HepG2 (cell line): ENCODE data around the gene GASK1A. TPM values are rescaled to one million over a fixed set of nuclear protein-coding genes. Genes with fewer than 3 reads are reported as not detected.

ENCODE experiments used
- ATAC-seq: fragments of 200-7000 bp; cut with Tn5 transposase; 3 replicates; pipeline ENCODE4 v1.9.1; 2020; ENCODE audit warnings: mild to moderate bottlenecking, moderate library complexity
- BruUV-seq: library from RNA; stranded (reverse); fragments of 400-500 nt; replicated peaks from 2 replicates; lab custom pipeline; 2021; lab: Mats Ljungman, UMichigan
- CTCF ChIA-PET: fragments of 300-600 bp; formaldehyde crosslinking; extraction: SDS; loops from one replicate; lab custom pipeline; 2021; ENCODE audit warnings: low total read pairs, inconsistent platforms, low intra/inter-chr PET ratio; lab: Yijun Ruan, JAX
- POLR2A ChIA-PET: fragments of 350-600 bp; sonication (Branson Sonifier 250); formaldehyde crosslinking; loops from one replicate; lab custom pipeline; 2020; ENCODE audit warnings: antibody characterized with exemption, inconsistent platforms; lab: Yijun Ruan, JAX
- DNase-seq: peaks from one replicate; pipeline ENCODE4 v3.0.0-alpha.2; 2015; ENCODE audit warnings: low spot score
- FAIRE-seq: peaks from 3 replicates; lab custom pipeline; 2011; peaks lifted over from hg19 to GRCh38; lab: Jason Lieb, UNC
- H2AFZ ChIP-seq: one replicate; pipeline ENCODE4 v1.6.1; 2011; ENCODE audit warnings: low read length, inconsistent platforms
- H3K27ac ChIP-seq: fragments of 300-600 bp; 3 replicates; pipeline ENCODE4 v1.8.0; 2011; ENCODE audit warnings: mixed run types, mild to moderate bottlenecking, mixed read lengths, low read length, inconsistent platforms; ENCODE audit not compliant: insufficient read depth; ENCODE audit errors: extremely low read length
- H3K27me3 ChIP-seq, 2 experiments: fragments of 200-600 bp in 1 of 2; 2 replicates in 1 of 2; 3 replicates in 1 of 2; pipeline versions ENCODE4 v1.6.0 to v1.8.0; 2011; ENCODE audit warnings: low read length in 2 of 2, mild to moderate bottlenecking in 2 of 2, moderate library complexity in 2 of 2, inconsistent platforms in 1 of 2; ENCODE audit not compliant: insufficient read depth in 2 of 2, control insufficient read depth in 1 of 2
- H3K36me3 ChIP-seq, 2 experiments: fragments of 200-600 bp in 1 of 2; replicated peaks in 1 of 2; 2 replicates in 1 of 2; 3 replicates in 1 of 2; pipeline versions ENCODE4 v1.5.1 to v1.8.0; 2011; ENCODE audit warnings: low read length in 2 of 2, inconsistent platforms in 1 of 2; ENCODE audit not compliant: insufficient read depth in 2 of 2, control insufficient read depth in 1 of 2
- H3K4me1 ChIP-seq: 2 replicates; pipeline ENCODE4 v1.5.1; 2012; ENCODE audit warnings: low read length, inconsistent platforms; ENCODE audit not compliant: insufficient read depth
- H3K4me2 ChIP-seq: 2 replicates; pipeline ENCODE4 v1.6.0; 2011; ENCODE audit warnings: low read depth, low read length, inconsistent platforms
- H3K4me3 ChIP-seq, 3 experiments: fragments of 200-600 bp in 1 of 3; sonication (generic), shearing (Covaris generic) in 1 of 3; replicated peaks in 1 of 3; 2 replicates each; pipeline ENCODE4 v1.5.1; 2011 to 2016; ENCODE audit warnings: low read length in 3 of 3, inconsistent platforms in 2 of 3, low read depth in 2 of 3, mild to moderate bottlenecking in 2 of 3, control low read depth in 1 of 3, mixed read lengths in 1 of 3; ENCODE audit not compliant: insufficient read depth in 1 of 3
- H3K79me2 ChIP-seq: one replicate; pipeline ENCODE4 v1.6.1; 2011; ENCODE audit warnings: low read length, inconsistent platforms; ENCODE audit not compliant: insufficient read depth
- H3K9ac ChIP-seq: 2 replicates; pipeline ENCODE4 v1.6.0; 2011; ENCODE audit warnings: mild to moderate bottlenecking, low read depth, low read length, inconsistent platforms; ENCODE audit not compliant: insufficient read depth
- H3K9me3 ChIP-seq: 2 replicates; pipeline ENCODE4 v1.5.1; 2012; ENCODE audit warnings: mild to moderate bottlenecking, low read length
- H4K20me1 ChIP-seq: 2 replicates; pipeline ENCODE4 v1.6.0; 2011; ENCODE audit warnings: inconsistent platforms, mild to moderate bottlenecking, low read length, moderate library complexity; ENCODE audit not compliant: insufficient read depth
- ATF5 ChIP-seq: sonication (generic); formaldehyde crosslinking; IDR thresholded peaks from 2 replicates; pipeline ENCODE4 v1.4.0; 2020; ENCODE audit warnings: mild to moderate bottlenecking, low read depth, missing genetic modification reagents
- ELF3 ChIP-seq: IDR thresholded peaks from 2 replicates; pipeline ENCODE4 v1.6.1; 2016; ENCODE audit warnings: missing genetic modification reagents, missing compliant biosample characterization
- FOXK1 ChIP-seq: sonication (generic); formaldehyde crosslinking; IDR thresholded peaks from 2 replicates; pipeline ENCODE4 v1.4.0; 2020; ENCODE audit warnings: low read depth, missing genetic modification reagents, borderline replicate concordance
- IRF2 ChIP-seq: IDR thresholded peaks from 2 replicates; pipeline ENCODE4 v1.6.1; 2018; ENCODE audit warnings: missing genetic modification reagents, missing compliant biosample characterization
- NFAT5 ChIP-seq: sonication (generic); formaldehyde crosslinking; IDR thresholded peaks from 2 replicates; pipeline ENCODE4 v1.4.0; 2020; ENCODE audit warnings: missing genetic modification reagents
- NRL ChIP-seq: sonication (generic); formaldehyde crosslinking; IDR thresholded peaks from 2 replicates; pipeline ENCODE4 v1.5.0; 2020; ENCODE audit warnings: missing genetic modification reagents, mild to moderate bottlenecking, moderate library complexity, borderline replicate concordance
- SMARCE1 ChIP-seq: fragments of 450-650 bp; IDR thresholded peaks from 2 replicates; pipeline ENCODE4 v1.6.1; 2017; ENCODE audit warnings: borderline replicate concordance
- ZBTB14 ChIP-seq: sonication (generic); formaldehyde crosslinking; IDR thresholded peaks from 2 replicates; pipeline ENCODE4 v1.4.0; 2020; ENCODE audit warnings: missing genetic modification reagents
- ZKSCAN5 ChIP-seq: sonication (generic); formaldehyde crosslinking; IDR thresholded peaks from 2 replicates; pipeline ENCODE4 v1.5.1; 2020; ENCODE audit warnings: mild to moderate bottlenecking, missing genetic modification reagents
- ZSCAN5A ChIP-seq: sonication (generic); formaldehyde crosslinking; IDR thresholded peaks from 2 replicates; pipeline ENCODE4 v1.8.0; 2022; ENCODE audit warnings: mild to moderate bottlenecking, missing genetic modification reagents, borderline replicate concordance
- WGBS: methylation state at CpG from one replicate; pipeline ENCODE4 v1.1.6; 2017; ENCODE audit warnings: low lambda C conversion rate; 5-methylcytosine and 5-hydroxymethylcytosine counted together
- in situ Hi-C: cut with HindIII; loops from 2 replicates; pipeline ENCODE4 v1.10.0; 2017; ENCODE audit warnings: low pct_unique_long_range_greater_than_20kb; ENCODE audit not compliant: extremely low pct_ligation_motif_present
- intact Hi-C: fragments of 100-400 bp; cut with micrococcal nuclease; formaldehyde crosslinking; loops from one replicate; pipeline ENCODE4 v1.10.0; 2022; ENCODE audit not compliant: unreplicated experiment
- polyA plus RNA-seq, 8 experiments: library from polyadenylated mRNA; depleted of rRNA in 3 of 8; stranded (reverse) in 7 of 8; unstranded in 1 of 8; fragments of >200 nt; fragmentation: Illumina TruSeq in 4 of 8; extraction: Trizol in 4 of 8; gene quantifications; 2 replicates each; pipeline versions ENCODE4 v1.2.1 to v1.2.3, GENCODE V29; 2011 to 2016; ENCODE audit warnings: low read depth in 4 of 8, missing spikeins in 1 of 8, mixed read lengths in 1 of 8; ENCODE audit not compliant: insufficient read depth in 1 of 8
- total RNA-seq, 5 experiments: library from RNA; depleted of rRNA; stranded (reverse); fragments of >200 nt; fragmentation: Illumina TruSeq; extraction: Trizol; gene quantifications; 2 replicates each; pipeline ENCODE4 v1.2.3, GENCODE V29; 2016; ENCODE audit warnings: low read depth in 1 of 5

GASK1A gene
- total and polyA plus RNA-seq, 2 of the 13 experiments (the other 11 are each of a cell fraction or from before 2014, with no cell fraction given) = not detected

- Histone ChIP-seq H3K27me3 (peaks cover 0 to 4% of the 10 kb centered on the region in 2 experiments; a peak in 1 of 5 replicates), H3K79me2 (no peaks in the 10 kb centered on the region), H3K27ac (no peak overlapping the region), H3K4me2 (no peak overlapping the region), H3K4me3 (no peak overlapping the region), H4K20me1 (no peaks in the 10 kb centered on the region), H3K9ac (no peak overlapping the region), H3K9me3 (no peaks in the 10 kb centered on the region), H3K36me3 (no peaks in the 10 kb centered on the region), H2AFZ (no peak overlapping the region), H3K4me1 (no peaks in the 10 kb centered on the region)
- CTCF ChIA-PET = no interaction called here
- POLR2A ChIA-PET = no interaction called here
- in situ Hi-C loops (no loop called here), intact Hi-C loops (no loop called here)
- WGBS = 1% methylated on average over 5 of the region's 5 CpGs
- ATAC-seq (no peak), DNase-seq (no peak), FAIRE-seq (no peak)
- no TSS peak for BruUV-seq
- no peak for TF ChIP-seq SMARCE1
- no peak for TF ChIP-seq FOXK1
- no peak for TF ChIP-seq ZSCAN5A (CRISPR knock-in tag)
- no peak for TF ChIP-seq IRF2 (CRISPR knock-in tag)
- no peak for TF ChIP-seq ATF5 (CRISPR knock-in tag)
- TF ChIP-seq ZBTB14 (CRISPR knock-in tag) = no peak
- TF ChIP-seq NRL (CRISPR knock-in tag) = no peak
- no peak for TF ChIP-seq ZKSCAN5 (CRISPR knock-in tag)
- no peak for TF ChIP-seq NFAT5 (CRISPR knock-in tag)
- TF ChIP-seq ELF3 (CRISPR knock-in tag) = no peak
These were observed 33.1 kb upstream of the GASK1A start for GRCh38 chr3:42946050-42946449.
